ENCODE results near the gene CAPNS1. TPM values are rescaled to one million over a fixed set of nuclear protein-coding genes. Genes with fewer than 3 reads are reported as not detected.

CAPNS1 gene
- total and polyA plus RNA-seq, 9 of the 15 experiments (the other 6 are each of a cell fraction or from before 2014, with no cell fraction given): 77.9 to 576 (median 258) TPM

DNA sequence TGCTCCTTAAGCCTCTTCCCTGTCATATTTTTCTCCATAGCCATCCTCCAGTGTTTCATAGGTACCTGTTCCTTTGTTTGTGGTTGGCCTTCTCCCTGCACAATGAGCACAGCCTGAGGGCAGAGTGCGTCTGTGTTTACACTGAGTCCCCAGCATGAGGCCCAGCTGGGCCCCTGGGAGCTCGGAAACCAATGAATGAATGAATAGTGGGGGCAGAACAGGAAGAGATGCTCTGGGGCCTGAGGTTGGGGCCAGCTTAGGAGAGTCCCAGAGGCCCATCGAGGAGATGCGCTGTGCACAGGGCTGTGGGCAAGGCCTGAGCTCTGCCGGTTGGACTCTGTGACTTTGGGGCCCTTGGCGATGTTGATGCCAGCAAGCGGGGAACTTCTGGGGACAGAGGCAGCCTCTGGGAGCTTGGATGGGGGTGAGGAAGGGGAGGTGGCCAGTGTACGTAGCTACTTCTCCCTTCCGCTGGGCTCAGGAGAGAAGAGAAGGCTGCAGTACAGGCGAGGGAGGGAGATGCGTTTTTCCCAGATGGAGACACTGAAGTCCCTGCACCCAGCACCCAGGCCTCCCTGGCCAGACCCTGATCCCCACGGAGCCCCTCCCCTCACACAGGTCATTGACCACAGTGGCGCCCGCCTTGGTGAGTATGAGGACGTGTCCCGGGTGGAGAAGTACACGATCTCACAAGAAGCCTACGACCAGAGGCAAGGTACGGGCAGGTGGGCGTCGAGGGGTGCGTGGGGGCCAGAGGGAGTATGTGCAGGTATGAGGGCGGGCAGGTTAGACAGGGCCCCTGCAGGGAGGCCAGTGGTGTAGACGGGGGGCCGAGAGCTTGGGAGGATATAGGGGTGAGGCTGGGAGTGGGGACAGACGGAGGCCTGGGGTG, 19.5 kb upstream of the CAPNS1 start:
- no TSS peak for BruUV-seq (replicated peaks)
- 83% methylated on average over 15 of the region's 26 CpGs for WGBS (ENCODE audit: insufficient coverage, low coverage, missing lambda C conversion rate)
- POLR2A ChIA-PET: interaction anchor here (0.7 to 2.2 kb wide), 3 partner anchors 8 to 19 kb away, joined by 3 to 8 read pairs (median 4); partner anchors contain the start of genes CAPNS1 and OVOL3

More for the DNA sequence above, 19.5 kb upstream of the CAPNS1 start:
- Histone ChIP-seq H3K9me3 (replicated peaks; ENCODE audit: control insufficient read depth, insufficient read depth, low read depth, low read length) (no peaks in the 10 kb centered on the region), H4K20me1 (replicated peaks; ENCODE audit: control insufficient read depth, insufficient read depth, low read length) (no peaks in the 10 kb centered on the region), H3K27me3 (ENCODE audit: control insufficient read depth in 2 of 2, insufficient read depth in 2 of 2, low read length in 2 of 2) (no peaks in the 10 kb centered on the region), H3K36me3 (ENCODE audit: control insufficient read depth, insufficient read depth, low read length) (peaks cover 6% of the 10 kb centered on the region; the same call in 1 of the 3 replicates), H3K79me2 (ENCODE audit: control insufficient read depth, insufficient read depth, low read length) (no peaks in the 10 kb centered on the region; the same call in 2 of the 3 replicates), H3K27ac (ENCODE audit: extremely low read depth, low read depth, low read length) (no peak overlapping the region), H3K4me3 (no peak overlapping the region), H3K9me1 (ENCODE audit: control insufficient read depth, insufficient read depth, low read length) (no peaks in the 10 kb centered on the region), H3K9ac (ENCODE audit: insufficient read depth in 1 of 2, low read depth in 2 of 2, low read length in 2 of 2) (peak overlapping the region in 1 of 2 experiments; percentile 2; a peak in 1 of 4 replicates), H3K4me2 (ENCODE audit: insufficient read depth, low read length) (no peak overlapping the region), H2AFZ (ENCODE audit: low read depth, low read length) (no peak overlapping the region), H3K4me1 (replicated peaks in 1 of 2; ENCODE audit: control insufficient read depth in 2 of 2, insufficient read depth in 2 of 2, low read length in 2 of 2) (peaks cover 0 to 23% of the 10 kb centered on the region in 2 experiments; a peak in 3 of 5 replicates)
- intact Hi-C loops (cut with micrococcal nuclease): no loop called here
- in situ Hi-C loops (cut with MboI): no loop called here
- FAIRE-seq (no peak), ATAC-seq (no peak), DNase-seq (ENCODE audit: extremely low read depth in 1 of 4, low spot score in 3 of 4) (no peak)
- CTCF ChIA-PET (ENCODE audit: low intra/inter-chr PET ratio): no interaction called here
- TF ChIP-seq ILF3 (IDR thresholded peaks at IDR 0.05; ENCODE audit: borderline replicate concordance): no peak
- TF ChIP-seq ATF1 (CRISPR knock-in tag; IDR thresholded peaks at IDR 0.05): no peak
- no peak for TF ChIP-seq ATF1 (tag; IDR thresholded peaks at IDR 0.05)
- no peak for TF ChIP-seq CTBP1 (IDR thresholded peaks at IDR 0.05; ENCODE audit: borderline replicate concordance)
- TF ChIP-seq, protein P1, sequence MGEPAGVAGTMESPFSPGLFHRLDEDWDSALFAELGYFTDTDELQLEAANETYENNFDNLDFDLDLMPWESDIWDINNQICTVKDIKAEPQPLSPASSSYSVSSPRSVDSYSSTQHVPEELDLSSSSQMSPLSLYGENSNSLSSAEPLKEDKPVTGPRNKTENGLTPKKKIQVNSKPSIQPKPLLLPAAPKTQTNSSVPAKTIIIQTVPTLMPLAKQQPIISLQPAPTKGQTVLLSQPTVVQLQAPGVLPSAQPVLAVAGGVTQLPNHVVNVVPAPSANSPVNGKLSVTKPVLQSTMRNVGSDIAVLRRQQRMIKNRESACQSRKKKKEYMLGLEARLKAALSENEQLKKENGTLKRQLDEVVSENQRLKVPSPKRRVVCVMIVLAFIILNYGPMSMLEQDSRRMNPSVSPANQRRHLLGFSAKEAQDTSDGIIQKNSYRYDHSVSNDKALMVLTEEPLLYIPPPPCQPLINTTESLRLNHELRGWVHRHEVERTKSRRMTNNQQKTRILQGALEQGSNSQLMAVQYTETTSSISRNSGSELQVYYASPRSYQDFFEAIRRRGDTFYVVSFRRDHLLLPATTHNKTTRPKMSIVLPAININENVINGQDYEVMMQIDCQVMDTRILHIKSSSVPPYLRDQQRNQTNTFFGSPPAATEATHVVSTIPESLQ (CRISPR knock-in tag; IDR thresholded peaks at IDR 0.05): no peak
- no peak for TF ChIP-seq SLC30A9 (CRISPR knock-in tag; IDR thresholded peaks at IDR 0.05)
- TF ChIP-seq BDP1 (IDR thresholded peaks at IDR 0.05; ENCODE audit: insufficient read depth, insufficient read length): no peak
- TF ChIP-seq ZNF717 (CRISPR knock-in tag; IDR thresholded peaks at IDR 0.05): no peak
- TF ChIP-seq KAT2B (IDR thresholded peaks at IDR 0.05; ENCODE audit: low read depth, low read length): no peak
- no peak for TF ChIP-seq ZNF12 (CRISPR knock-in tag; IDR thresholded peaks at IDR 0.05)
- TF ChIP-seq ARID2 (IDR thresholded peaks at IDR 0.05): no peak
- no peak for TF ChIP-seq HDAC6 (IDR thresholded peaks at IDR 0.05; ENCODE audit: low read depth, low read length)
- TF ChIP-seq NCOR1 (IDR thresholded peaks at IDR 0.05): no peak
- TF ChIP-seq DNMT1 (IDR thresholded peaks at IDR 0.05): no peak
- TF ChIP-seq, protein P2, sequence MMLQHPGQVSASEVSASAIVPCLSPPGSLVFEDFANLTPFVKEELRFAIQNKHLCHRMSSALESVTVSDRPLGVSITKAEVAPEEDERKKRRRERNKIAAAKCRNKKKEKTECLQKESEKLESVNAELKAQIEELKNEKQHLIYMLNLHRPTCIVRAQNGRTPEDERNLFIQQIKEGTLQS (IDR thresholded peaks at IDR 0.05): no peak
- TF ChIP-seq, protein P2 (CRISPR knock-in tag; conservative IDR thresholded peaks at IDR 0.05): no peak

All from K562 (cell line).